Measurements from ENCODE around the gene RPUSD3. TPM values are rescaled to one million over a fixed set of nuclear protein-coding genes. Genes with fewer than 3 reads are reported as not detected.

The RPUSD3 gene
- total RNA-seq, 4 donors from 2014 or later, result 36.2 to 49.7 (median 37.5) TPM

- 74 to 86% methylated on average over 4 of the region's 4 CpGs for WGBS, 2 donors
- intact Hi-C loops (cut with DNase I), result no loop called here
- Histone ChIP-seq H3K27me3 (no peaks in the 10 kb centered on the region), H3K4me1 (peaks cover 5 to 6% of the 10 kb centered on the region in 2 donors), H3K9me3 (no peaks in the 10 kb centered on the region), H3K4me3 (replicated peaks in 1 of 3) (no peak overlapping the region), H3K36me3 (peaks cover 17 to 24% of the 10 kb centered on the region in 2 donors), H3K27ac (no peak overlapping the region)
- TF ChIP-seq POLR2A (IDR thresholded peaks at IDR 0.05) (no peak), CTCF (IDR thresholded peaks at IDR 0.05) (no peak)
- DNase-seq, result no peak
These were observed 5.0 kb downstream of the RPUSD3 start for GRCh38 chr3:9838856-9839255.

- H3K9me3 ChIP-seq, result no peaks in the 10 kb centered on the region
- no peak overlapping the region for H3K4me3 ChIP-seq (replicated peaks in 1 of 3)
- H3K27ac ChIP-seq, result no peak overlapping the region
- peaks cover 17 to 30% of the 10 kb centered on the region in 2 donors for H3K36me3 ChIP-seq
- WGBS, 2 donors, result 89 to 91% methylated on average over 12 of the region's 12 CpGs
- H3K27me3 ChIP-seq, result no peaks in the 10 kb centered on the region
- intact Hi-C loops (cut with DNase I), result no loop called here
- no peak for DNase-seq
- H3K4me1 ChIP-seq, result peaks cover 3 to 4% of the 10 kb centered on the region in 2 donors
- TF ChIP-seq POLR2A (IDR thresholded peaks at IDR 0.05) (no peak), CTCF (IDR thresholded peaks at IDR 0.05) (no peak)
These were observed 5.9 kb downstream of the RPUSD3 start for GRCh38 chr3:9837701-9838582.

DNA sequence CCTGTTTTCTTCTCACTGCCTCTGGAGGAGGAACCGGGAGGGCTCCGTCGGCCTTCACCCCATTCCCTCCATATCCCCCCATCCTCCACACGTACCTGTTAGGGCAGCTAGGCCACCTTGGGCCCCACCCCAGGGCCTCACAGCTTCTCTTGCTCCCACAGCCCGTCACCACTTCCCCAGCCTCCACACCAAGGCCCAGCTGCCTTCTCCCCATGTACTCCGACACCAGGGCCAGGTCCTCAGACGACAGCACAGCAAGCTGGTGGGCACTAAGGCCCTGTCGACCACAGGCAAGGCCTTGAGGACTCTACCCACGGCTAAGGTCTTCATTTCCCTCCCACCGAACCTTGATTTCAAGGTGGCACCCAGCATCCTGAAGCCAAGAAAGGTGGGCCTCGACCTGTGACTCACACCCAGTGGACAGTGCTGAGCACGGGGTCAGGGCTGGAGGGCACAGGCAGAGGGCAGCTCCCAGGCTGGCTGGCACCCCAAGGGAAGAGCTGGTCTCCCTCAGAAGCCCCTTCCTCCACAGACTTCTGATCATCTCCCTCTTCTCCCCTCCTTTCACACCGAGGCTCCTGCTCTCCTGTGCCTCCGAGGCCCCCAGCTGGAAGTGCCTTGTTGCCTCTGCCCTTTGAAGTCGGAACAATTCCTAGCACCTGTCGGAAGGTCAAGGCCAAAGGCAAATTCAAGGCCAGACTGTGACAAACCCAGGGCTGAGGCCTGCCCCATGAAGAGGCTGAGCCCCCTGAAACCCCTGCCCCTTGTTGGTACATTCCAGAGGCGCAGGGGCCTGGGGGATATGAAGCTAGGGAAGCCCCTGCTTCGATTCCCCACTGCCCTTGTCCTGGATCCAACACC is 9.1 kb downstream of the RPUSD3 start:
- no peaks in the 10 kb centered on the region for H3K4me1 ChIP-seq
- no peaks in the 10 kb centered on the region for H3K9me3 ChIP-seq
- peaks cover 8 to 18% of the 10 kb centered on the region in 2 donors for H3K36me3 ChIP-seq
- H3K27ac ChIP-seq, result no peak overlapping the region
- TF ChIP-seq POLR2A (IDR thresholded peaks at IDR 0.05) (no peak), CTCF (IDR thresholded peaks at IDR 0.05) (no peak)
- 85 to 89% methylated on average over 14 to 18 of the region's 18 CpGs for WGBS, 2 donors
- DNase-seq, result no peak
- intact Hi-C loops (cut with DNase I), result no loop called here
- H3K4me3 ChIP-seq (replicated peaks in 1 of 3), result no peak overlapping the region
- H3K27me3 ChIP-seq, result no peaks in the 10 kb centered on the region

GRCh38 chr3:9833078-9833477 is 10.7 kb downstream of the RPUSD3 start:
- TF ChIP-seq POLR2A (IDR thresholded peaks at IDR 0.05) (no peak), CTCF (IDR thresholded peaks at IDR 0.05) (no peak)
- WGBS, 2 donors, result 91% methylated on average over 7 of the region's 9 CpGs; no CpG with 5 or more reads in 1 of the 2 donors
- H3K27ac ChIP-seq, result no peak overlapping the region

More at GRCh38 chr3:9833078-9833477, 10.7 kb downstream of the RPUSD3 start:
- intact Hi-C loops (cut with DNase I), result no loop called here
- no peaks in the 10 kb centered on the region for H3K4me1 ChIP-seq
- no peak overlapping the region for H3K4me3 ChIP-seq (replicated peaks in 1 of 3)
- H3K27me3 ChIP-seq, result no peaks in the 10 kb centered on the region
- DNase-seq, result no peak
- H3K36me3 ChIP-seq, result peaks cover 8 to 14% of the 10 kb centered on the region in 2 donors
- H3K9me3 ChIP-seq, result no peaks in the 10 kb centered on the region

All from thyroid gland (tissue), 4 donors.